ENCODE data around the gene ZNF821. TPM values are rescaled to one million over a fixed set of nuclear protein-coding genes. Genes with fewer than 3 reads are reported as not detected.
A peak's percentile ranks its signal among the peaks of the same experiment; 100 is the strongest.

ZNF821 gene
- total RNA-seq, 1 experiment from 2014 or later, result 4.9 TPM

DNA sequence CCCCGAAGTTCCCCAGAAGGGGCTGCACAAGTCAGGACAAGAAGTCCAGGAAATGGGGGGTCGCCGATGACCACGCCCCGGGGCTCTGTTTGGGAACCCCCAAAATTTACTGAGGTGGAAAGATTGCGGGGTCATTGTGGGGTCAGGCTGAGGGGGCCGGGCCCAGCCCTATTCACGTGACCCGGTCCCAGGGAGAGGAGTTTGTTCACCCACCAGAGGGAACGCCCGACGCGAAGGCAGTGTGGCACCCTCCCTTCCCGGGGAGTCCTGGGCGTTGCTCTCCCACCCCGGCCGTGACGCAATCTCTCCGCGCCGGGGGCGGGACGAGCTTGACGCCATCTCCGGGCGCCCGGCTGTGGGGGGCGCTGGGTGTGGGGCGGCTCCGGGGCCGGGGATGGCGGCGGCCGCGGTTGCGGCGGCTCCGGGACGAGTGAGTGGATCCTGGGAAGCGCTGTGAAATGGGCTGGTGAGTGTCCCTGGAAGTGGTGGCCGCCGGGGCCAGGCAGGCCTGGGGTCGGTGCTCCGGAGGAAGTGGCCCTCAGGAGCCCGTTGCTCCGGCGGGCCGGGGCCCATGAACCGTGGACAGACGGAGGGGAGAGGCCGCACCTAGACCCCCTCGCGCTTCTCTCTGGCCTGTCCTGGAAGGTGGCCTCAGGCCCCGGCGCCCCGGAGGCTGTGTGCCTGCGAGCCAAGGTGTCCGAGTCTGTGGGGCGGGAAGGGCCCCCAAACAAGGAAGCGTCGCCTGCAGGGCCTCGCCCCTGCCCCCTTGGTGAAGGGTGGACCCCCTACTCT lies 38.1 kb downstream of the ZNF821 start, which contains the start of gene ATXN1L:
Gene ATXN1L (plus strand): TSS at position 338 of the 792 bp plus-strand sequence. CDS start 3,765 bp downstream, outside the sequence.
- POLR2A ChIA-PET, result no interaction called here
- no peaks in the 10 kb centered on the region for H3K27me3 ChIP-seq (ENCODE audit: insufficient read depth, low read length)
- BruUV-seq (replicated peaks), result TSS peak; percentile 68
- ATAC-seq, result peak; percentile 96
- intact Hi-C loops (cut with micrococcal nuclease), result loop anchor here (2.0 kb wide), 1 partner anchor 37 kb away; the partner anchor contains the start of gene AP1G1
- peaks cover 6 to 23% of the 10 kb centered on the region in 2 experiments for H3K4me1 ChIP-seq (ENCODE audit: control insufficient read depth in 1 of 2, insufficient read depth in 2 of 2, low read length in 2 of 2)
- DNase-seq (ENCODE audit: low read depth, low spot score), result peak; percentile 81
- H3K4me3 ChIP-seq (replicated peaks in 1 of 2; ENCODE audit: low read depth in 1 of 2, low read length in 2 of 2), result peak within 1 kb of the TSS; percentile 88 to 94
- RAD21 ChIA-PET (ENCODE audit: low non-redundant PET in 1 of 2, low total read pairs in 2 of 2, uncharacterized antibody in 2 of 2, unreplicated experiment in 2 of 2), result no interaction called here
- H3K9me2 ChIP-seq (ENCODE audit: insufficient read depth), result no peaks in the 10 kb centered on the region
- no peak within 1 kb of the TSS for H2AFZ ChIP-seq (ENCODE audit: low read depth, low read length, poor library complexity, severe bottlenecking)
- H3K4me2 ChIP-seq (ENCODE audit: low read length), result peak within 1 kb of the TSS; percentile 74
- H3K27ac ChIP-seq (ENCODE audit: low read depth, low read length), result peak within 1 kb of the TSS; percentile 50
- H3K79me2 ChIP-seq (ENCODE audit: insufficient read depth, low read length), result peaks cover 29% of the 10 kb centered on the region
- peak within 1 kb of the TSS; percentile 87 for H3K9ac ChIP-seq (ENCODE audit: low read length)
- peaks cover 8 to 9% of the 10 kb centered on the region in 2 experiments; a peak in 3 of 4 replicates for H3K36me3 ChIP-seq (ENCODE audit: control insufficient read depth in 1 of 2, insufficient read depth in 2 of 2, low read length in 2 of 2)
- H4K20me1 ChIP-seq (ENCODE audit: insufficient read depth), result no peaks in the 10 kb centered on the region
- H3K9me3 ChIP-seq (ENCODE audit: control insufficient read depth in 1 of 2, insufficient read depth in 1 of 2, low read depth in 1 of 2, low read length in 2 of 2), result no peaks in the 10 kb centered on the region
- CTCF ChIA-PET, result interaction anchor here (0.8 kb wide), 1 partner anchor 37 kb away, joined by 3 read pairs; no protein-coding TSS in a partner anchor
- TF ChIP-seq ZNF274 (IDR thresholded peaks at IDR 0.05; ENCODE audit: low read depth, low read length) (no peak), JUND (IDR thresholded peaks at IDR 0.05) (no peak), EGR1 (IDR thresholded peaks at IDR 0.05; ENCODE audit: low read depth) (peak; percentile 42; the same call in 1 of the 2 replicates), FOSL1 (IDR thresholded peaks at IDR 0.05; ENCODE audit: low read depth) (no peak), SIN3A (IDR thresholded peaks at IDR 0.05; ENCODE audit: low read depth) (peak; percentile 83), EZH2phosphoT487 (IDR thresholded peaks at IDR 0.05; ENCODE audit: borderline replicate concordance) (no peak), CBX3 (IDR thresholded peaks at IDR 0.05; ENCODE audit: low read depth) (peak; percentile 69), TCF7L2 (IDR thresholded peaks at IDR 0.05; ENCODE audit: borderline replicate concordance, extremely low read depth, insufficient read depth, insufficient read length) (no peak), EZH2 (IDR thresholded peaks at IDR 0.05) (no peak), ZFX (IDR thresholded peaks at IDR 0.05) (peak; percentile 84), YY1 (IDR thresholded peaks at IDR 0.05; ENCODE audit: extremely low read depth, insufficient replicate concordance, low read depth, low read length) (peak; percentile 83), SRF (IDR thresholded peaks at IDR 0.05; ENCODE audit: low read depth) (peak; percentile 96), SP1 (IDR thresholded peaks at IDR 0.05; ENCODE audit: low read depth) (peak; percentile 96), RAD21 (IDR thresholded peaks at IDR 0.05; ENCODE audit: low read depth) (no peak), POLR2AphosphoS5 (IDR thresholded peaks at IDR 0.05; ENCODE audit: low read depth, low read length) (peak; percentile 95), POLR2A (IDR thresholded peaks at IDR 0.05; ENCODE audit: borderline replicate concordance, extremely low read depth, insufficient read depth, insufficient read length) (peak; percentile 43), CEBPB (IDR thresholded peaks at IDR 0.05; ENCODE audit: low read depth) (peak; percentile 68), ELF1 (IDR thresholded peaks at IDR 0.05; ENCODE audit: borderline replicate concordance, low read depth) (no peak; the same call in 1 of the 2 replicates)
- TF ChIP-seq, protein P1, sequence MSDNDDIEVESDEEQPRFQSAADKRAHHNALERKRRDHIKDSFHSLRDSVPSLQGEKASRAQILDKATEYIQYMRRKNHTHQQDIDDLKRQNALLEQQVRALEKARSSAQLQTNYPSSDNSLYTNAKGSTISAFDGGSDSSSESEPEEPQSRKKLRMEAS (IDR thresholded peaks at IDR 0.05), result peak; percentile 57; the same call in 1 of the 2 replicates
- TF ChIP-seq, protein P2, sequence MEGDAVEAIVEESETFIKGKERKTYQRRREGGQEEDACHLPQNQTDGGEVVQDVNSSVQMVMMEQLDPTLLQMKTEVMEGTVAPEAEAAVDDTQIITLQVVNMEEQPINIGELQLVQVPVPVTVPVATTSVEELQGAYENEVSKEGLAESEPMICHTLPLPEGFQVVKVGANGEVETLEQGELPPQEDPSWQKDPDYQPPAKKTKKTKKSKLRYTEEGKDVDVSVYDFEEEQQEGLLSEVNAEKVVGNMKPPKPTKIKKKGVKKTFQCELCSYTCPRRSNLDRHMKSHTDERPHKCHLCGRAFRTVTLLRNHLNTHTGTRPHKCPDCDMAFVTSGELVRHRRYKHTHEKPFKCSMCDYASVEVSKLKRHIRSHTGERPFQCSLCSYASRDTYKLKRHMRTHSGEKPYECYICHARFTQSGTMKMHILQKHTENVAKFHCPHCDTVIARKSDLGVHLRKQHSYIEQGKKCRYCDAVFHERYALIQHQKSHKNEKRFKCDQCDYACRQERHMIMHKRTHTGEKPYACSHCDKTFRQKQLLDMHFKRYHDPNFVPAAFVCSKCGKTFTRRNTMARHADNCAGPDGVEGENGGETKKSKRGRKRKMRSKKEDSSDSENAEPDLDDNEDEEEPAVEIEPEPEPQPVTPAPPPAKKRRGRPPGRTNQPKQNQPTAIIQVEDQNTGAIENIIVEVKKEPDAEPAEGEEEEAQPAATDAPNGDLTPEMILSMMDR (IDR thresholded peaks at IDR 0.05 in 2 of 3, conservative IDR thresholded peaks at IDR 0.05 in 1 of 3; ENCODE audit: borderline replicate concordance in 1 of 3, insufficient read depth in 1 of 3, low read depth in 2 of 3, low read length in 2 of 3), result no peak
- TF ChIP-seq, protein P3, sequence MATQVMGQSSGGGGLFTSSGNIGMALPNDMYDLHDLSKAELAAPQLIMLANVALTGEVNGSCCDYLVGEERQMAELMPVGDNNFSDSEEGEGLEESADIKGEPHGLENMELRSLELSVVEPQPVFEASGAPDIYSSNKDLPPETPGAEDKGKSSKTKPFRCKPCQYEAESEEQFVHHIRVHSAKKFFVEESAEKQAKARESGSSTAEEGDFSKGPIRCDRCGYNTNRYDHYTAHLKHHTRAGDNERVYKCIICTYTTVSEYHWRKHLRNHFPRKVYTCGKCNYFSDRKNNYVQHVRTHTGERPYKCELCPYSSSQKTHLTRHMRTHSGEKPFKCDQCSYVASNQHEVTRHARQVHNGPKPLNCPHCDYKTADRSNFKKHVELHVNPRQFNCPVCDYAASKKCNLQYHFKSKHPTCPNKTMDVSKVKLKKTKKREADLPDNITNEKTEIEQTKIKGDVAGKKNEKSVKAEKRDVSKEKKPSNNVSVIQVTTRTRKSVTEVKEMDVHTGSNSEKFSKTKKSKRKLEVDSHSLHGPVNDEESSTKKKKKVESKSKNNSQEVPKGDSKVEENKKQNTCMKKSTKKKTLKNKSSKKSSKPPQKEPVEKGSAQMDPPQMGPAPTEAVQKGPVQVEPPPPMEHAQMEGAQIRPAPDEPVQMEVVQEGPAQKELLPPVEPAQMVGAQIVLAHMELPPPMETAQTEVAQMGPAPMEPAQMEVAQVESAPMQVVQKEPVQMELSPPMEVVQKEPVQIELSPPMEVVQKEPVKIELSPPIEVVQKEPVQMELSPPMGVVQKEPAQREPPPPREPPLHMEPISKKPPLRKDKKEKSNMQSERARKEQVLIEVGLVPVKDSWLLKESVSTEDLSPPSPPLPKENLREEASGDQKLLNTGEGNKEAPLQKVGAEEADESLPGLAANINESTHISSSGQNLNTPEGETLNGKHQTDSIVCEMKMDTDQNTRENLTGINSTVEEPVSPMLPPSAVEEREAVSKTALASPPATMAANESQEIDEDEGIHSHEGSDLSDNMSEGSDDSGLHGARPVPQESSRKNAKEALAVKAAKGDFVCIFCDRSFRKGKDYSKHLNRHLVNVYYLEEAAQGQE (IDR thresholded peaks at IDR 0.05; ENCODE audit: low read depth), result no peak
- TF ChIP-seq, protein P4, sequence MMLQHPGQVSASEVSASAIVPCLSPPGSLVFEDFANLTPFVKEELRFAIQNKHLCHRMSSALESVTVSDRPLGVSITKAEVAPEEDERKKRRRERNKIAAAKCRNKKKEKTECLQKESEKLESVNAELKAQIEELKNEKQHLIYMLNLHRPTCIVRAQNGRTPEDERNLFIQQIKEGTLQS (IDR thresholded peaks at IDR 0.05), result no peak
